Thymus (tissue), 11 donors: Measurements from ENCODE around the gene OR56A3. TPM values are rescaled to one million over a fixed set of nuclear protein-coding genes. Genes with fewer than 3 reads are reported as not detected.

Experiments used
- DNase-seq, 9 donors: peaks; one replicate each; pipeline ENCODE4 v3.0.0-alpha.2; 2013; ENCODE audit warnings: low spot score in 9 of 9, low read depth in 6 of 9, missing footprints in 1 of 9
- H3K27ac ChIP-seq, 2 donors: one replicate each; pipeline ENCODE4 v1.5.1; 2013; ENCODE audit warnings: control low read depth in 1 of 2, low read depth in 1 of 2, low read length in 1 of 2, mild to moderate bottlenecking in 1 of 2, moderate library complexity in 1 of 2
- H3K27me3 ChIP-seq, 2 donors: one replicate each; pipeline ENCODE4 v1.5.1; 2013; ENCODE audit warnings: low read length in 1 of 2; ENCODE audit not compliant: control insufficient read depth in 2 of 2, insufficient read depth in 1 of 2
- H3K36me3 ChIP-seq, 2 donors: one replicate each; pipeline ENCODE4 v1.5.1; 2013; ENCODE audit warnings: low read length in 1 of 2, mild to moderate bottlenecking in 1 of 2, moderate library complexity in 1 of 2; ENCODE audit not compliant: control insufficient read depth in 2 of 2, insufficient read depth in 2 of 2
- H3K4me1 ChIP-seq, 2 donors: one replicate each; pipeline ENCODE4 v1.5.1; 2013; ENCODE audit warnings: low read length in 2 of 2; ENCODE audit not compliant: control insufficient read depth in 2 of 2, insufficient read depth in 2 of 2
- H3K4me3 ChIP-seq, 2 donors: one replicate each; pipeline ENCODE4 v1.5.1; 2013; ENCODE audit warnings: low read length in 2 of 2, control low read depth in 1 of 2, mild to moderate bottlenecking in 1 of 2
- H3K9me3 ChIP-seq, 2 donors: one replicate each; pipeline ENCODE4 v1.5.1; 2013; ENCODE audit warnings: low read length in 1 of 2, mild to moderate bottlenecking in 1 of 2; ENCODE audit not compliant: control insufficient read depth in 2 of 2, insufficient read depth in 1 of 2
- WGBS: extraction: QIAGEN DNeasy Blood & Tissue Kit; methylation state at CpG from one replicate; pipeline ENCODE4 v1.1.7; 2013; 5-methylcytosine and 5-hydroxymethylcytosine counted together
- polyA plus RNA-seq: library from polyadenylated mRNA; stranded (reverse); fragments of 200-250 nt; gene quantifications from one replicate; pipeline ENCODE4 v1.2.3, GENCODE V29; 2013
- total RNA-seq: library from RNA; stranded (reverse); fragments of 120-200 nt; gene quantifications from one replicate; pipeline ENCODE4 v1.2.4, GENCODE V29; 2013
- donor health status: healthy.

Gene OR56A3
- total and polyA plus RNA-seq, 2 donors = not detected

DNA sequence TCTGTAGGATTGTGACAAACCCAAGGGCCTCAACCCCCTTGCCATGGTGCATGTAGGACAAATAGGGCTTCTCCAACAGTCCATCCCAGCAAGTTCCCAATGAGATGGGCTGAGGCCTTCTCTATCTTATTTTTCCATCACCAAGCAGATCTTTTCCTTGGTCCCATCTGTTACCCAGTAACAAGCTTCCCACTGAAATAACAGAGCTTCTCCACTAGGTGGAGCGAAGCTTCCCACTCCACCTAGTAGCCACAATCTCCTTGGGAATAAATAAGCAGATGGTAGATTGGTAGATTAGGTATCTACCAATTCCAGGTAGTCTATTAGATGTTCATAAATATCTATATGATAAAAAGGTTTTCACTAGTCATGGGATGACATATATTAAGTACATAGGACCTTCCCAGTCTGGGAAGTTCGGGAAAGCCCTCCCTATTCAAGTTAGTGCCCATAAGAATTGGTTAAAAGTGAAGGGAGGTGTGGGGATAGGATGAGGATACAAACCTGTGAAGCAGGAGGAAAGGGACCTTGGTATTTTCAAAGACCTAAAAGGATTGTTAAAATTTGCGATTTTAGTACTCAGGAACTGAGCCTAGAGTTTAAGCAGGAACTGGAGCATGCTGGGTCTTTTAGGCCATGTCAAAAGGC, 50.7 kb downstream of the OR56A3 start:
- WGBS = 66% methylated on average over 3 of the region's 3 CpGs
- Histone ChIP-seq H3K27me3 (no peaks in the 10 kb centered on the region), H3K4me3 (no peak overlapping the region), H3K4me1 (no peaks in the 10 kb centered on the region), H3K36me3 (no peaks in the 10 kb centered on the region), H3K9me3 (no peaks in the 10 kb centered on the region), H3K27ac (no peak overlapping the region)
- DNase-seq = peak in 1 of 9 donors; percentile 4

DNA sequence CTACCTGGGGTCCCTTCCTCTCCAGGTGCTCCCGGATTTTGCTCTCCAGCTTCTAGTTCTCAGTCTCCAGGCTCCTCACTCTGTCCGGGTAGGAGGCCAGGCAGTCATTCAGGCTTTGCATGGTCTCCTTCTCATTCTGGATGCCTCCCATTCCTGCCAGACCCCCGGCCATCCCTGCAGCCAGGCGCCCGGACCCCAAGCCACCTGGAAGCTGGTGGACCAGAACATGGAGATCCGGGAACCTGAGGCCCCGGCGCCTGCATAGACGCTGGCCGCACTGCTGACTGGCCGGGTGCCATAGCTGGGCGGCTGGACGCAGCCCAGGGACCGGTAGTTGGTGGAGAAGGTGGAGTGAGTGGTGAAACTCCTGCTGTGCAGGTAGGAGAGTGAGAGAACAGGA, 52.7 kb downstream of the OR56A3 start:
- H3K27me3 ChIP-seq = no peaks in the 10 kb centered on the region
- H3K4me3 ChIP-seq = no peak overlapping the region
- H3K9me3 ChIP-seq = no peaks in the 10 kb centered on the region
- H3K4me1 ChIP-seq = no peaks in the 10 kb centered on the region
- H3K27ac ChIP-seq = no peak overlapping the region
- H3K36me3 ChIP-seq = no peaks in the 10 kb centered on the region
- DNase-seq = no peak
- WGBS = 92% methylated on average over 14 of the region's 14 CpGs

Other genes starting within 250 kb of the OR56A3 start
- gene OR56B1, start 205.8 kb upstream of the OR56A3 start, total RNA-seq = not detected
- gene OR56B1, start 205.8 kb upstream of the OR56A3 start, polyA plus RNA-seq = 0.11 TPM
- gene OR52N4, start 188.0 kb upstream of the OR56A3 start, total RNA-seq = 0.09 TPM
- gene OR52N4, start 188.0 kb upstream of the OR56A3 start, polyA plus RNA-seq = 0.73 TPM
- not detected for gene OR52N5, start 158.9 kb upstream of the OR56A3 start, total RNA-seq
- 0.05 TPM for gene OR52N5, start 158.9 kb upstream of the OR56A3 start, polyA plus RNA-seq
- not detected for gene OR52N1, start 151.0 kb upstream of the OR56A3 start, total RNA-seq
- gene OR52N1, start 151.0 kb upstream of the OR56A3 start, polyA plus RNA-seq = not detected
- gene OR52N2, start 133.3 kb upstream of the OR56A3 start, total RNA-seq = not detected
- gene OR52N2, start 133.3 kb upstream of the OR56A3 start, polyA plus RNA-seq = 0.23 TPM
- not detected for gene OR52E6, start 100.4 kb upstream of the OR56A3 start, total RNA-seq
- not detected for gene OR52E6, start 100.4 kb upstream of the OR56A3 start, polyA plus RNA-seq
- not detected for gene OR52E8, start 84.6 kb upstream of the OR56A3 start, total RNA-seq
- not detected for gene OR52E8, start 84.6 kb upstream of the OR56A3 start, polyA plus RNA-seq
- not detected for gene OR52E4, start 61.6 kb upstream of the OR56A3 start, total RNA-seq
- gene OR52E4, start 61.6 kb upstream of the OR56A3 start, polyA plus RNA-seq = not detected
- gene OR52E5, start 49.0 kb upstream of the OR56A3 start, total RNA-seq = not detected
- gene OR52E5, start 49.0 kb upstream of the OR56A3 start, polyA plus RNA-seq = 0.05 TPM
- not detected for gene OR56A5, start 26.2 kb downstream of the OR56A3 start, total RNA-seq
- gene OR56A5, start 26.2 kb downstream of the OR56A3 start, polyA plus RNA-seq = not detected
- gene OR52L1, start 44.7 kb downstream of the OR56A3 start, total RNA-seq = not detected
- gene OR52L1, start 44.7 kb downstream of the OR56A3 start, polyA plus RNA-seq = not detected
- not detected for gene OR56A4, start 64.7 kb downstream of the OR56A3 start, total RNA-seq
- gene OR56A4, start 64.7 kb downstream of the OR56A3 start, polyA plus RNA-seq = not detected
- gene OR56A1, start 88.5 kb downstream of the OR56A3 start, total RNA-seq = not detected
- gene OR56A1, start 88.5 kb downstream of the OR56A3 start, polyA plus RNA-seq = 0.05 TPM
- gene OR56B4, start 165.4 kb downstream of the OR56A3 start, total RNA-seq = not detected
- not detected for gene OR56B4, start 165.4 kb downstream of the OR56A3 start, polyA plus RNA-seq
- not detected for gene OR52B2, start 228.1 kb downstream of the OR56A3 start, total RNA-seq
- not detected for gene OR52B2, start 228.1 kb downstream of the OR56A3 start, polyA plus RNA-seq